HFF-Myc (cell line): ENCODE results near the gene ZC4H2.
A peak's percentile ranks its signal among the peaks of the same experiment; 100 is the strongest.
"Not testable (repeated sequence)": the region's sequence is repeated elsewhere in the genome, so short reads cannot be mapped to it uniquely, and the experiment has no call there.

Source experiments
- DNase-seq: peaks from one replicate; pipeline ENCODE4 v3.0.0-alpha.2; 2011; ENCODE audit warnings: low read depth; ENCODE audit errors: extremely low read depth
- H3K4me3 ChIP-seq: replicated peaks from 2 replicates; pipeline ENCODE4 v1.5.1; 2011; ENCODE audit warnings: low read depth, mild to moderate bottlenecking, control low read depth, low read length
- TF ChIP-seq, protein P1 (sequence below): IDR thresholded peaks from 2 replicates; pipeline ENCODE4 v1.5.1; 2012; ENCODE audit warnings: mild to moderate bottlenecking, low read depth, low read length, control low read depth; ENCODE audit errors: missing control alignments

Gene ZC4H2

DNA sequence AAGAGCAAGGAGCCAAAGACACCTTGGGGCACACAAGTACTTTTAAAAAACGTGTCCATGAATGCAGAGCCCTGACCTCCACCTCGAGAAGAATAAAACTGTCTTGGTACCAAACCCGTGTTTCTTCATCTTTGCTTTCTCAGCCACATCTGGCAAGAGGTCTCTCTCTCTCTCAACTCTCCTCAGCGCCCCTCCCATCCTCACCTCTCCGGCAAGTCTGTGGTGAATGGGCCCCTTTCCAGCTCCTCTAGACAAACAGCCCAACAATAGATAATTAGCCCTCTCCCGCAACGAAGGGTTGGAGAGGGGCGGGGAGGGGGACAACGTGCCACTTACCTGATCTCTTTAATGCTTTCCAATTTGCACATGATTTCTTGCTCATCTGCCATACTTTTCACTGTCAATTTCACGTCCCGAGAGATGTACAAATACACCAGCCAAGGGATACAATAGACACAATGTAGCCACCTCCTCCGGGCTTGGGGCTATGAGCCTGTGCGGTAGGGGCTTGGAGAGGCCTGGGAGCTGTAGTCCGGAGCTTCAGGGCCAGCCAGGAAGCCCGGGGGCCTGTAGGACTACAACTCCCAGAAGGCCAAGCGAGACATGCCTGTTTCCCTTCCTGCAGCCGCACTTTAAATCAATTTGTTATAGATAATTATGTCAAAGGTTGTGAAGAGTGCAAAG is at the start of gene ZC4H2:
ZC4H2 (minus strand) TSS at position 462 of the 684 bp plus-strand sequence; CDS start at position 389, 73 bp downstream.
- peak within 1 kb of the TSS; percentile 67 for H3K4me3 ChIP-seq
- TF ChIP-seq, protein P1, sequence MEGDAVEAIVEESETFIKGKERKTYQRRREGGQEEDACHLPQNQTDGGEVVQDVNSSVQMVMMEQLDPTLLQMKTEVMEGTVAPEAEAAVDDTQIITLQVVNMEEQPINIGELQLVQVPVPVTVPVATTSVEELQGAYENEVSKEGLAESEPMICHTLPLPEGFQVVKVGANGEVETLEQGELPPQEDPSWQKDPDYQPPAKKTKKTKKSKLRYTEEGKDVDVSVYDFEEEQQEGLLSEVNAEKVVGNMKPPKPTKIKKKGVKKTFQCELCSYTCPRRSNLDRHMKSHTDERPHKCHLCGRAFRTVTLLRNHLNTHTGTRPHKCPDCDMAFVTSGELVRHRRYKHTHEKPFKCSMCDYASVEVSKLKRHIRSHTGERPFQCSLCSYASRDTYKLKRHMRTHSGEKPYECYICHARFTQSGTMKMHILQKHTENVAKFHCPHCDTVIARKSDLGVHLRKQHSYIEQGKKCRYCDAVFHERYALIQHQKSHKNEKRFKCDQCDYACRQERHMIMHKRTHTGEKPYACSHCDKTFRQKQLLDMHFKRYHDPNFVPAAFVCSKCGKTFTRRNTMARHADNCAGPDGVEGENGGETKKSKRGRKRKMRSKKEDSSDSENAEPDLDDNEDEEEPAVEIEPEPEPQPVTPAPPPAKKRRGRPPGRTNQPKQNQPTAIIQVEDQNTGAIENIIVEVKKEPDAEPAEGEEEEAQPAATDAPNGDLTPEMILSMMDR, result no peak

DNA sequence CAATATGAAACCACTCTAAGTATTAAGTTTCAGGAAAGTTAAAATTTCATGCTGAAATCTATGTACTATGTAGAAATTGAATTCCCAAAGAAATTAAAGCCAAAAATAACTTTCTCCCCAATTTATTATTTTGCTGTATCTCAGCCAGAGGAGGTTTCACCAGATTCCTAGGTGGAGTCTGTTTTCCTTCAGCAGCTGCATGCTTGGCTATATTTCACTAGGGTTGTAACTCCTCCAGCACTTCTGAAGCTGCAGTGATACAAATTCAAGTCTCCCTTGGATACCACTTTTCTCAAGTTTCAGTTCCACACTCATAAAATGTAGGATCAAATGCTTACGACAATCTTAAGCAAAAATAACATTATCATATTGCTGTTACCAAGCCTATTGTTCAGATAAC is 41.2 kb upstream of the ZC4H2 start:
- no peak overlapping the region for H3K4me3 ChIP-seq
- no peak for DNase-seq
- TF ChIP-seq, protein P1, result no peak

More for the DNA sequence above, at the start of gene ZC4H2:
- peak; percentile 37 for DNase-seq

DNA sequence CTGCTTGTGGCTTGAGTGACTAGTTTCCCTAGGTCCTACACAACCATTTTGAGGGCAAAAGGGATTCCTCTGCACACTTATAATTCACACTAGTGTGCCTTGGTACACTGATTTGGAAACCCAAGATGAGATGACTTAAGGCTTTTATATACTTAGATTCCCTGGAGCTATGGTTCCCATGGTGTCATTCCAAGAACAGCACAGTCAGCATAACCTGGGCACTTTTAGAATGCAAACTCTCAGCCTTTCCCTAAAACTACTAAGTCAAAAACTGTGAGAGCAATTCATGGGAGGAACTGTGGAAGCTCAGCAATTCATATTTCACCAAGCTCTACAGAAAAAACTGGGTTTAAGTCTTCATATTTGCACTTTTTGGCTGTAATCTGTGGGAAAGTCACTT is 38.0 kb upstream of the ZC4H2 start:
- no peak overlapping the region for H3K4me3 ChIP-seq
- no peak for DNase-seq
- TF ChIP-seq, protein P1, result no peak

DNA sequence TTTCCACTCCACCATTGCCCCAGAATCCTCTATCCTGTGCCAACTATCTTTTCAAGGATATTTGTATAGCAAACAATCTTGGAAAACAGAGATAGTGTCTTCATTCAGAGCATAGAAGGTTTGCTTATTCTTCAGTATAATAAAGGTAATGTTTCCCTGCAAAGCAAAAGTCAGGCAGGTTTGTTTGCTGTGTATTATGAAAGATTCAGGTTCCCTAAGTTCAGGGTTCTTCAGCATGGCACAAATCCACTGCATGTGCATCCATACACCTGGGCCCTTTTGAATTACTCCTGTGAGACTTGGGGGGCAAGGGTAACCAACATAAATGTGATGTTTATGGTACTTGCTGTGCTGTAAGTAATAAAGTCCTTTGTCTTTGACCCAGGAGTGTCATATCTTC is 33.2 kb upstream of the ZC4H2 start:
- no peak for DNase-seq
- no peak overlapping the region for H3K4me3 ChIP-seq
- TF ChIP-seq, protein P1, result no peak

DNA sequence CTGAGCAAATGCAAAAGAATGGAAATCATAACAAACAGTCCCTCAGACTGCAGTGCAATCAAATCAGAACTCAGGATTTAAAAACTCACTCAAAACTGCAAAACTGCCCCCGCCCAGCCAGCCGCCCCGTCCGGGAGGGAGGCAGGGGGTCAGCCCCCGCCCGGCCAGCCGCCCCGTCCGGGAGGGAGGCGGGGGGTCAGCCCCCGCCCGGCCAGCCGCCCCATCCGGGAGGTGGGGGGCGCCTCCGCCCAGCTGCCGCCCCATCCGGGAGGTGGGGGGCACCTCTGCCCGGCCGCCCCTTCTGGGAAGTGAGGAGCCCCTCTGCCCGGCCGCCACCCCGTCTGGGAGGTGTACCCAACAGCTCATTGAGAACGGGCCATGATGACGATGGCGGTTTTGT is 26.0 kb upstream of the ZC4H2 start:
- H3K4me3 ChIP-seq, DNase-seq: not testable (repeated sequence)

DNA sequence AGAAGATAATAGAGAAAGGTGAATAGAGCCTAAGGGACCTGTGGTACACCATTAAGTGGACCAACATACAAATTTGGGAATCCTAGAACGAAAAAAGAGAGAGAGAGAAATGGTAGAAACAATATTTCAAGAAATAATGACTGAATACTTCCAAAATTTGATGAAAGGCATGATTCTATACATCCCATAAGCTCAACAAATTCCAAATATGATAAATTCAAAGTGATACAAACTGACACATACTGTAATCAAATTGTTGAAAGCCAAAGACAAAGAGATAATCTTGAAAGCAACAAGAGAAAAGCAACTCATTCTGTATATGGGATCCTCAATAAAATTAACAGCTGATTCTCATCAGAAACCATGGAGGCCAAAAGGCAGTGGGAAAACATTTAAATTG is 20.6 kb upstream of the ZC4H2 start:
- TF ChIP-seq, protein P1, result no peak
- H3K4me3 ChIP-seq, result no peak overlapping the region

GRCh38 chrX:64994131-64994798 is 18.0 kb upstream of the ZC4H2 start:
- H3K4me3 ChIP-seq, result no peak overlapping the region
- no peak for DNase-seq
- TF ChIP-seq, protein P1, result no peak

More for the DNA sequence above, 20.6 kb upstream of the ZC4H2 start:
- DNase-seq, result no peak
